Measurements from ENCODE around the gene ZC3H13. TPM values are rescaled to one million over a fixed set of nuclear protein-coding genes. Genes with fewer than 3 reads are reported as not detected.

The ZC3H13 gene
- total RNA-seq, 1 experiment from 2014 or later = 61.9 TPM

- H4K5ac ChIP-seq (ENCODE audit: insufficient read length, low read depth, low read length) = no peak overlapping the region
- H3K4me3 Mint-ChIP-seq = no peak overlapping the region
These were observed 55.9 kb downstream of the ZC3H13 start for GRCh38 chr13:45996631-45997030.

More at GRCh38 chr13:45996631-45997030, 55.9 kb downstream of the ZC3H13 start:
- no peak overlapping the region for H2BK20ac ChIP-seq (ENCODE audit: low read depth, low read length, poor library complexity, severe bottlenecking)
- H3K9me3 Mint-ChIP-seq = no peaks in the 10 kb centered on the region
- no peak for DNase-seq
- H2BK15ac ChIP-seq (ENCODE audit: low read depth, low read length) = no peak overlapping the region
- no peaks in the 10 kb centered on the region for H4K20me1 ChIP-seq (ENCODE audit: control insufficient read depth, insufficient read depth, insufficient read length)
- no peaks in the 10 kb centered on the region for H3K23me2 ChIP-seq (ENCODE audit: insufficient read length, low read depth, low read length, poor library complexity, severe bottlenecking)
- no peaks in the 10 kb centered on the region for H3K27me3 ChIP-seq (ENCODE audit: insufficient read depth, low read length)
- H3K27me3 Mint-ChIP-seq (ENCODE audit: low read depth) = no peaks in the 10 kb centered on the region
- H3K9me3 ChIP-seq (ENCODE audit: control insufficient read depth, low read depth, low read length) = no peaks in the 10 kb centered on the region
- no CpG with 5 or more reads among the region's 2 CpGs for WGBS (ENCODE audit: extremely low coverage, insufficient read length, low lambda C conversion rate)
- H3T11ph ChIP-seq (ENCODE audit: low read length) = no peak overlapping the region
- H3K4me1 ChIP-seq (ENCODE audit: insufficient read depth, low read length) = no peaks in the 10 kb centered on the region
- no peaks in the 10 kb centered on the region for H3K4me1 Mint-ChIP-seq
- no peak overlapping the region for H4K91ac ChIP-seq (ENCODE audit: insufficient read length, low read depth, low read length)
- no peak overlapping the region for H3K18ac ChIP-seq (ENCODE audit: insufficient read length, low read depth, low read length)
- H4K8ac ChIP-seq (replicated peaks; ENCODE audit: insufficient read length, low read depth, low read length) = no peak overlapping the region
- no peak overlapping the region for H2AFZ ChIP-seq (ENCODE audit: low read length)
- no peak overlapping the region for H2BK12ac ChIP-seq (ENCODE audit: insufficient read length, low read depth, low read length)
- H3K36me3 Mint-ChIP-seq (ENCODE audit: insufficient read depth in 1 of 3, low read depth in 3 of 3) = peaks cover 12 to 35% (median 29%) of the 10 kb centered on the region in 3 experiments; a peak in 6 of 7 replicates
- no peak overlapping the region for H3K4ac ChIP-seq (ENCODE audit: low read depth, low read length)
- H3K9ac ChIP-seq (ENCODE audit: extremely low read depth, insufficient read length, low read length) = no peak overlapping the region
- no peak overlapping the region for H3K27ac ChIP-seq (ENCODE audit: insufficient read length, low read depth, low read length)
- H3K27ac Mint-ChIP-seq = no peak overlapping the region
- no peak overlapping the region for H2AK5ac ChIP-seq (ENCODE audit: insufficient read length, low read length)
- no peak overlapping the region for H2BK120ac ChIP-seq (ENCODE audit: low read depth, low read length, poor library complexity, severe bottlenecking)
- no peaks in the 10 kb centered on the region for H3K79me1 ChIP-seq (ENCODE audit: insufficient read depth, low read depth, low read length, poor library complexity, severe bottlenecking)
- no peaks in the 10 kb centered on the region for H3K79me2 ChIP-seq (ENCODE audit: insufficient read depth, low read length)
- TF ChIP-seq CTCF (conservative IDR thresholded peaks at IDR 0.05) = no peak
- no peak overlapping the region for H3K4me2 ChIP-seq (ENCODE audit: insufficient read depth, insufficient read length, low read length)
- H2BK5ac ChIP-seq (ENCODE audit: insufficient read length, low read length) = no peak overlapping the region
- H3K23ac ChIP-seq (ENCODE audit: insufficient read length, low read depth, low read length) = no peak overlapping the region
- H3K14ac ChIP-seq (ENCODE audit: insufficient read depth, low read length) = no peak overlapping the region
- H3K56ac ChIP-seq (ENCODE audit: insufficient read length, low read depth, low read length) = no peak overlapping the region

Data from H9 (cell line).